ENCODE data around the gene TNFRSF4.

TNFRSF4 gene

GRCh38 chr1:1245178-1245816, 31.3 kb upstream of the TNFRSF4 start:
- DNase-seq (ENCODE audit: low read depth) = no peak

GRCh38 chr1:1244192-1244811, 30.3 kb upstream of the TNFRSF4 start:
- no peak for DNase-seq (ENCODE audit: low read depth)

- DNase-seq (ENCODE audit: low read depth) = no peak
Measured at GRCh38 chr1:1243807-1244191, 29.8 kb upstream of the TNFRSF4 start.

- DNase-seq (ENCODE audit: low read depth) = no peak
Measured at GRCh38 chr1:1243266-1243660, 29.3 kb upstream of the TNFRSF4 start.

GRCh38 chr1:1242461-1243265, 28.7 kb upstream of the TNFRSF4 start:
- no peak for DNase-seq (ENCODE audit: low read depth)

- DNase-seq (ENCODE audit: low read depth) = no peak
Measured at GRCh38 chr1:1241588-1242219, 27.8 kb upstream of the TNFRSF4 start.

- no peak for DNase-seq (ENCODE audit: low read depth)
Measured at GRCh38 chr1:1240822-1241587, 27.1 kb upstream of the TNFRSF4 start.

- DNase-seq (ENCODE audit: low read depth) = no peak
Measured at GRCh38 chr1:1240348-1240732, 26.4 kb upstream of the TNFRSF4 start.

GRCh38 chr1:1239614-1240347, 25.8 kb upstream of the TNFRSF4 start:
- DNase-seq (ENCODE audit: low read depth) = no peak

GRCh38 chr1:1239227-1239613, 25.3 kb upstream of the TNFRSF4 start:
- DNase-seq (ENCODE audit: low read depth) = no peak

GRCh38 chr1:1238702-1239178, 24.8 kb upstream of the TNFRSF4 start:
- DNase-seq (ENCODE audit: low read depth) = no peak

GRCh38 chr1:1237874-1238701, 24.1 kb upstream of the TNFRSF4 start:
- DNase-seq (ENCODE audit: low read depth) = no peak

GRCh38 chr1:1236945-1237873, 23.3 kb upstream of the TNFRSF4 start:
- no peak for DNase-seq (ENCODE audit: low read depth)

GRCh38 chr1:1236176-1236763, 22.3 kb upstream of the TNFRSF4 start:
- no peak for DNase-seq (ENCODE audit: low read depth)

- DNase-seq (ENCODE audit: low read depth) = no peak
Measured at GRCh38 chr1:1235016-1235744, 21.2 kb upstream of the TNFRSF4 start.

GRCh38 chr1:1234180-1234808, 20.3 kb upstream of the TNFRSF4 start:
- no peak for DNase-seq (ENCODE audit: low read depth)

- DNase-seq (ENCODE audit: low read depth) = no peak
Measured at GRCh38 chr1:1233567-1233892, 19.6 kb upstream of the TNFRSF4 start.
